GM23338 (cell line): ENCODE results near the gene MTA2. TPM values are rescaled to one million over a fixed set of nuclear protein-coding genes. Genes with fewer than 3 reads are reported as not detected.
A peak's percentile ranks its signal among the peaks of the same experiment; 100 is the strongest.

ENCODE experiments used
- ATAC-seq: fragments of 200-7000 bp; cut with Tn5 transposase; 3 replicates; pipeline ENCODE4 v1.9.1; 2020
- DNase-seq: peaks from one replicate; pipeline ENCODE4 v3.0.0-alpha.2; 2015; ENCODE audit warnings: low spot score
- H2AFZ ChIP-seq: fragments of 200-600 bp; sonication (generic); 2 replicates; pipeline ENCODE4 v1.8.0; 2016; ENCODE audit warnings: antibody characterized with exemption, mild to moderate bottlenecking, moderate library complexity
- H3F3A ChIP-seq: fragments of 200-600 bp; sonication (generic); replicated peaks from 2 replicates; pipeline ENCODE4 v1.8.0; 2017; ENCODE audit warnings: antibody characterized with exemption, mixed run types, low read depth
- H3K27ac ChIP-seq: fragments of 200-600 bp; sonication (generic); 2 replicates; pipeline ENCODE4 v1.6.1; 2016; ENCODE audit warnings: low read depth
- H3K27me3 ChIP-seq: fragments of 200-600 bp; sonication (generic); 2 replicates; pipeline ENCODE4 v1.8.0; 2016; ENCODE audit warnings: mild to moderate bottlenecking, mixed run types, moderate library complexity; ENCODE audit not compliant: insufficient read depth
- H3K36me3 ChIP-seq: fragments of 200-600 bp; sonication (generic); 2 replicates; pipeline ENCODE4 v1.8.0; 2016; ENCODE audit warnings: mild to moderate bottlenecking; ENCODE audit not compliant: insufficient read depth
- H3K4me1 ChIP-seq: fragments of 200-600 bp; sonication (generic); 2 replicates; pipeline ENCODE4 v1.8.0; 2016; ENCODE audit warnings: mild to moderate bottlenecking, moderate library complexity; ENCODE audit not compliant: insufficient read depth
- H3K4me2 ChIP-seq: fragments of 200-600 bp; sonication (generic); 2 replicates; pipeline ENCODE4 v1.7.1; 2017; ENCODE audit warnings: mixed run types
- H3K4me3 ChIP-seq: fragments of 200-600 bp; sonication (generic); 2 replicates; pipeline ENCODE4 v1.6.1; 2016; ENCODE audit warnings: mixed run types
- H3K79me2 ChIP-seq: fragments of 200-600 bp; sonication (generic); replicated peaks from 2 replicates; pipeline ENCODE4 v1.8.0; 2017; ENCODE audit warnings: mild to moderate bottlenecking; ENCODE audit not compliant: insufficient read depth
- H3K9me2 ChIP-seq: fragments of 200-600 bp; sonication (generic); 2 replicates; pipeline ENCODE4 v1.8.0; 2017; ENCODE audit not compliant: insufficient read depth
- H4K20me1 ChIP-seq: fragments of 200-600 bp; sonication (generic); replicated peaks from 2 replicates; pipeline ENCODE4 v1.8.0; 2017; ENCODE audit warnings: mild to moderate bottlenecking; ENCODE audit not compliant: insufficient read depth
- H3K27ac Mint-ChIP-seq: 2 replicates; pipeline ENCODE4 v1.8.0; 2020; ENCODE audit warnings: inconsistent platforms, mild to moderate bottlenecking, moderate library complexity, mixed read lengths
- H3K27me3 Mint-ChIP-seq: 3 replicates; pipeline ENCODE4 v1.8.0; 2022; ENCODE audit warnings: low read depth, mild to moderate bottlenecking, moderate library complexity, mixed read lengths, inconsistent platforms; ENCODE audit not compliant: insufficient read depth, poor library complexity
- H3K36me3 Mint-ChIP-seq: 3 replicates; pipeline ENCODE4 v1.8.0; 2021; ENCODE audit warnings: low read depth, mild to moderate bottlenecking, inconsistent platforms, moderate library complexity, mixed read lengths
- H3K4me1 Mint-ChIP-seq: 3 replicates; pipeline ENCODE4 v1.8.0; 2020; ENCODE audit warnings: mild to moderate bottlenecking, inconsistent platforms, mixed read lengths
- H3K4me3 Mint-ChIP-seq: 3 replicates; pipeline ENCODE4 v1.8.0; 2021; ENCODE audit warnings: moderate library complexity, mild to moderate bottlenecking, inconsistent platforms, mixed read lengths
- H3K9me3 Mint-ChIP-seq: 3 replicates; pipeline ENCODE4 v1.8.0; 2020; ENCODE audit warnings: moderate library complexity, mild to moderate bottlenecking, inconsistent platforms, mixed read lengths
- CREB1 ChIP-seq: fragments of 250-450 bp; sonication (Bioruptor Pico); IDR thresholded peaks from 2 replicates; pipeline ENCODE4 v1.5.0; 2020; ENCODE audit warnings: low read depth, mild to moderate bottlenecking, moderate library complexity
- CTCF ChIP-seq, 2 experiments: fragments of 200-600 bp in 1 of 2; sonication (generic) in 1 of 2; conservative IDR thresholded peaks; 2 replicates each; pipeline versions ENCODE4 v1.5.1 to v1.6.1; 2016 to 2017; ENCODE audit warnings: antibody characterized with exemption in 2 of 2, low read depth in 2 of 2, mild to moderate bottlenecking in 2 of 2, moderate library complexity in 1 of 2
- ETS1 ChIP-seq: IDR thresholded peaks from 2 replicates; pipeline ENCODE4 v1.6.1; 2016; ENCODE audit warnings: antibody characterized with exemption
- JUNB ChIP-seq: IDR thresholded peaks from one replicate; pipeline ENCODE4 v1.6.1; 2016; ENCODE audit warnings: antibody characterized with exemption; ENCODE audit not compliant: unreplicated experiment
- NANOG ChIP-seq: IDR thresholded peaks from 2 replicates; pipeline ENCODE4 v1.6.1; 2016; ENCODE audit warnings: antibody characterized with exemption, borderline replicate concordance
- REST ChIP-seq: IDR thresholded peaks from one replicate; pipeline ENCODE4 v1.6.1; 2018; ENCODE audit warnings: antibody characterized with exemption; ENCODE audit not compliant: unreplicated experiment
- STAT1 ChIP-seq: IDR thresholded peaks from one replicate; pipeline ENCODE4 v1.6.1; 2016; ENCODE audit warnings: antibody characterized with exemption; ENCODE audit not compliant: unreplicated experiment
- ZNF114 ChIP-seq: fragments of 250-450 bp; sonication (Bioruptor Pico); IDR thresholded peaks from 2 replicates; pipeline ENCODE4 v1.5.0; 2020; ENCODE audit warnings: mild to moderate bottlenecking, moderate library complexity
- polyA plus RNA-seq: library from polyadenylated mRNA; unstranded; fragments of >200 nt; fragmentation: Nextera tagmentation; extraction: Ambion mirVana; gene quantifications from 2 replicates; pipeline ENCODE4 v1.2.1, GENCODE V29; 2016
- total RNA-seq: library from RNA; depleted of rRNA; stranded (reverse); fragments of >200 nt; shearing (Covaris generic); gene quantifications from 2 replicates; pipeline ENCODE4 v1.2.3, GENCODE V29; 2014

The MTA2 gene
- total and polyA plus RNA-seq, 2 experiments from 2014 or later = 22.9 to 102 TPM

GRCh38 chr11:62599901-62600300, 1.8 kb downstream of the MTA2 start:
- ATAC-seq = no peak
- Histone ChIP-seq H3K4me2 (peak overlapping the region; percentile 88), H3K4me1 (peaks cover 18% of the 10 kb centered on the region; the same call in 1 of the 2 replicates), H3K27me3 (peaks cover 41% of the 10 kb centered on the region), H2AFZ (no peak overlapping the region), H3K9me2 (no peaks in the 10 kb centered on the region), H3K36me3 (peaks cover 26% of the 10 kb centered on the region), H3K27ac (no peak overlapping the region), H3K4me3 (peak overlapping the region; percentile 96), H3K79me2 (peaks cover 23% of the 10 kb centered on the region), H3F3A (peaks cover 36% of the 10 kb centered on the region), H4K20me1 (peaks cover 28% of the 10 kb centered on the region)
- Mint-ChIP-seq H3K4me3 (peak overlapping the region; percentile 91), H3K27me3 (peaks cover 35% of the 10 kb centered on the region), H3K9me3 (no peaks in the 10 kb centered on the region; the same call in 2 of the 3 replicates), H3K36me3 (peaks cover 64% of the 10 kb centered on the region), H3K4me1 (peaks cover 44% of the 10 kb centered on the region), H3K27ac (peak overlapping the region; percentile 3; the same call in 1 of the 2 replicates)
- TF ChIP-seq STAT1 = no peak
- TF ChIP-seq CREB1 = no peak
- DNase-seq = no peak

- peak overlapping the region; percentile 88 for H3K4me2 ChIP-seq
- no peak overlapping the region for H2AFZ ChIP-seq
- peak; percentile 98 for DNase-seq
- peaks cover 35% of the 10 kb centered on the region for H3K27me3 Mint-ChIP-seq
- peaks cover 37% of the 10 kb centered on the region for H3K4me1 Mint-ChIP-seq
- H3K36me3 Mint-ChIP-seq = peaks cover 71% of the 10 kb centered on the region
- peaks cover 15% of the 10 kb centered on the region; the same call in 1 of the 2 replicates for H3K4me1 ChIP-seq
- no peaks in the 10 kb centered on the region; the same call in 2 of the 3 replicates for H3K9me3 Mint-ChIP-seq
- no peaks in the 10 kb centered on the region for H3K9me2 ChIP-seq
- H3K4me3 ChIP-seq = 0 out of 2 replicates have a peak overlapping the region, but pooled peaks have one; percentile 96
- no peak overlapping the region for H3K27ac ChIP-seq
- H3F3A ChIP-seq = peaks cover 43% of the 10 kb centered on the region
- H3K27ac Mint-ChIP-seq = peak overlapping the region; percentile 71
- H3K36me3 ChIP-seq = peaks cover 31% of the 10 kb centered on the region
- TF ChIP-seq CREB1 (peak; percentile 29; the same call in 1 of the 2 replicates), ETS1 (no peak)
- H3K4me3 Mint-ChIP-seq = peak overlapping the region; percentile 91
- ATAC-seq = peak; percentile 52
- peaks cover 23% of the 10 kb centered on the region for H3K79me2 ChIP-seq
- peaks cover 34% of the 10 kb centered on the region for H3K27me3 ChIP-seq
- peaks cover 28% of the 10 kb centered on the region for H4K20me1 ChIP-seq
Measured at GRCh38 chr11:62599069-62599696, 2.5 kb downstream of the MTA2 start.

GRCh38 chr11:62595124-62595523, 6.5 kb downstream of the MTA2 start:
- no peak overlapping the region for H3K27ac Mint-ChIP-seq
- peaks cover 51% of the 10 kb centered on the region for H3F3A ChIP-seq
- TF ChIP-seq REST (no peak), JUNB (no peak), CREB1 (no peak), NANOG (no peak), CTCF (conservative IDR thresholded peaks at IDR 0.05; ENCODE audit: low read depth in 2 of 2) (no peak), ZNF114 (CRISPR knock-in tag) (no peak)

More at GRCh38 chr11:62595124-62595523, 6.5 kb downstream of the MTA2 start:
- peaks cover 4% of the 10 kb centered on the region; the same call in 2 of the 3 replicates for H3K9me3 Mint-ChIP-seq
- Histone ChIP-seq H3K36me3 (peaks cover 31% of the 10 kb centered on the region), H3K4me2 (no peak overlapping the region), H3K4me1 (peaks cover 23% of the 10 kb centered on the region; the same call in 1 of the 2 replicates), H3K4me3 (no peak overlapping the region), H3K9me2 (no peaks in the 10 kb centered on the region), H3K27me3 (peaks cover 5% of the 10 kb centered on the region; the same call in 1 of the 2 replicates), H2AFZ (no peak overlapping the region), H4K20me1 (peaks cover 22% of the 10 kb centered on the region), H3K27ac (no peak overlapping the region), H3K79me2 (peaks cover 24% of the 10 kb centered on the region)
- no peak overlapping the region for H3K4me3 Mint-ChIP-seq
- peaks cover 34% of the 10 kb centered on the region for H3K4me1 Mint-ChIP-seq
- no peak for ATAC-seq
- H3K27me3 Mint-ChIP-seq = peaks cover 34% of the 10 kb centered on the region
- H3K36me3 Mint-ChIP-seq = peaks cover 75% of the 10 kb centered on the region
- DNase-seq = no peak
